COLO668 (cell line): Measurements from ENCODE around the gene RPRML.
"Not testable (repeated sequence)": the region's sequence is repeated elsewhere in the genome, so short reads cannot be mapped to it uniquely, and the experiment has no call there.

Source experiments
- DNase-seq: peaks from one replicate; lab custom pipeline; 2025; ENCODE audit not compliant: unreplicated experiment; lab: John Stamatoyannopoulos, UW

Gene RPRML

GRCh38 chr17:46976626-46977270 is 2.3 kb downstream of the RPRML start:
- peak; percentile 5 for DNase-seq

DNA sequence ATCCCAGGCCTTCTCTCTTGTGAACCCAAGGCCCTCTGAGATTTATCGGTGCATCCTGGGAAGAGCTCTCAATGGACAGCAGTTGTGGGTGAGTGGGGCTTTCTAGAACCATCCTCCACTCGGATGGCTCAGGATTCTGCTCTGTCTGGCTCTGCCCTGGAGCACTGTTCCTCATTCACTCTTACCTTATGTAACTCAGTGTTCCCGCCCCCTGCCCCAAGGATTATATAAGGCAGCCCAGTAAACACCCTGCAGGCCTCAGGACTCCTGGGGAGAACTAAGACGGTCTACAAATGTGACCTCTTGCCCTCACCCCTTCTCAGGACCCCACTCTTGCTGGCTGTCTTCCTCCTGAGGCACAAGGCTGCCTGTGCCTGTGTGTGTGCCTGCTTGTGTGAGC is 3.8 kb downstream of the RPRML start:
- DNase-seq = no peak

DNA sequence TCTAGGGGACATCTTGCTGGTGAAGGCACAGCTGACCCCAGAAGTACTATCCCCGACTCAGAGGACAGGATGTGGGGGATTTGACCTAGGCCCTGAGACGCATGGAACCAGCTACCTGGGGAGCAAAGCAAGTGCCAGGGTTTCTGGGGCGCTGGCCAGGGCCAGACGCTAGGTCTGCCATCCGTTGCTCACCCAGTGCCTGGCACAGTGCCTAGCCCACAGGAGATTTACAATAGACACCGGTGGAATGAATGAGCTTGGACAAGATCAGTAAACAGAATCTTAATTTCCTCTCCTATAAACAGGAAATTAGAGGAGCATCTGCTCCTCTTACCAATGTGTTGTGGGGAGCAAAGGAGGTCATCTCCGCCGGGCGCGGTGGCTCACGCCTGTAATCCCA is 5.0 kb downstream of the RPRML start:
- DNase-seq = no peak

DNA sequence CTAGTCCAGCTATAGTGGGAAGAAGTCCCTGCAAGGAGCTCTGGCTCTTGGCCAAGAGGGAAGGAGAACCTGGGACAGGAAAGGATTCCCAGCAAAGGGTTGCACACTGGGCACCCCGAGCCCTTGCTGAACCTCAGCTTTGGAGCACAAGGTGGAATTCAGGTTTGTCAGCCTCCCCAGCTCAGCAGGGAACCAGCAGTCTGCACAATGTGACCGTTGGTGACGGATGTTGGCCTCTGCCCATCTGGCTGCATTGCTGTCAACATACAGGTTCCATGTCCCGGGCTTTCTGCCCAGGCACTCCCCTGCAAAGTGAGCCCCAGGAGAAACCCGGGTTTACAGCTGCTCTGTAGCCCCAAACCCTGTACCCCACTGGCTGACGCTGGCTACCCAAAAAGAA is 6.7 kb downstream of the RPRML start:
- DNase-seq = no peak

GRCh38 chr17:46971647-46972300 is 7.3 kb downstream of the RPRML start:
- DNase-seq = no peak

DNA sequence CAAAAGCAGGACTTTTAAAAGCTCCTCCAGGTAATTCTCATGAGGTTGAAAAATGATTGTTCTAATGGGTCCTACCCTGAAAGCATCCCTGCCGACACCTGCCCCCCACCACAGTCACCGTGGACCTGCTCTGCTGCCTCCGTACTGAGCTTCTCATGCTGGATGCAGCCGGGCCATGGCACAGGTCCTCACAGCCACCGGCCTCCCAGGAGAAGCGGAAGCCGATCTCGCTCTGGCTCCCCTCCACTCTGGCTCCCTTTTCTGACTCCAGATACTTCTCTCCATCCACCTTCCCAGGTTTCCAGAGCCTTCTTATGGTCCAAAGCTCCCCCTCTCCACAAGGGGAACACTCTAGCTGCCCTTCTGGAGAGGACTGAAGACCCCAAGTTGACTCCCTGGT is 10.2 kb downstream of the RPRML start:
- no peak for DNase-seq

GRCh38 chr17:46968224-46968834 is 10.7 kb downstream of the RPRML start:
- no peak for DNase-seq

- DNase-seq = no peak
Measured at GRCh38 chr17:46964315-46965265, 14.5 kb downstream of the RPRML start.

- no peak for DNase-seq
Measured at GRCh38 chr17:46963571-46963970, 15.5 kb downstream of the RPRML start.

DNA sequence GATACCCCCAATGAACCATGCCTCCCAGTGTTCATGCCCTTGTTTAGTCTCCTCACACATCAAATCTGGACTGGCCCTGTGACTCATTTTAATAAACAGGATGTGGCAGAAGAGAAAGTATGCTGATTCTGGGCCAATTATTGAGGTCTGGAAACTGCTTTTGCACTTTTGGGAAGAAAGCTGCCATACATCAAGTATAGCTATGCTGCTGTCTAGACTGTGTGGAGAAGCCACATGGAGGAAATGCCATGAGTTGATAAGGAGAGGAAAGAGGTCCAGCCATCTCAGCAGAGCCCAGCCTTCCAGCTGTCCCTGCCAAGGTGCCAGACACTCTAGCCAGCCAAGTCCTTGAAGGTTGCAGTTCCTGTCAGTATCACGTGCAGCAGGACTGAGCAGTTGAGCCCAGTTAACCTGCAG is 16.7 kb downstream of the RPRML start:
- no peak for DNase-seq

DNA sequence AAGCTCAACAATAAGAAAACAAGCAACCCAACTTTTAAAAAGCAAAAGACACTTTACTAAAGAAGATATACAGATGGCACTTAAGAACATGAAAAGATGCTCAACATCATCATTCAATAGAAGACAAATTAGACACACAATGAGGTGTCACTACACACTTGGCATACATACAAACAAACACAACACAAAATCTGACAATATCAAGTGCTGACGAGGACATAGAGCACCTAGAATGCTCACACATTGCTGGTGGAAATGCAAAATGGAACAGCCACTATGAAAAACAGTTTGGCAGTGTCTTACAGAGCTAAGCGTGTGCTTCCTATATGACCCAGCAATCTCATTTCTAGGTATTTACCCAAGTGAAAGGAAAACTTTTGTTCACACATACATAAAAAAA is 18.9 kb downstream of the RPRML start:
- DNase-seq = no peak

GRCh38 chr17:46958041-46958591 is 20.9 kb downstream of the RPRML start:
- no peak for DNase-seq

- not testable (repeated sequence) for DNase-seq
Measured at GRCh38 chr17:46953191-46953590, 25.9 kb downstream of the RPRML start.

DNA sequence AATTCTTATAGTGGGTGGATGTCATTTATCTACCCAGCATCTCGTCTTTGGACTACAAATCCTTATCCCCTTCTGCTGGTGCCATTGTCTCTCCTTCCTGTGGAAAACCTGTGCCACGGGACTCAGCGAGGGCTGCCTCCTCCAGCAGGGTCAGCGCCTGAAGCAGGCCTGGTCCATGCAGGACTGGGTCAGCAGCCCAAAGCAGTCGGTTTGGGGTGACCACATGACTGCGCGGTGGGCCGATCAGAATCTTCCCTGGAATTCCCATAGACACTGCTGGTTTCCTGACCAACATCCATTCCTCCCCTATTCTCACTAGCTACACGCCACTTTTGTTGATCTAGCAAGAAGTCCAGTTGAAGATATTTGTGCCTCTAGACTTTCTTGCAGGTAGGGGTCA is 26.9 kb downstream of the RPRML start:
- DNase-seq = no peak

GRCh38 chr17:46951706-46952105 is 27.3 kb downstream of the RPRML start:
- no peak for DNase-seq

- DNase-seq = no peak
Measured at GRCh38 chr17:46950997-46951621, 27.9 kb downstream of the RPRML start.

GRCh38 chr17:46950342-46950996 is 28.6 kb downstream of the RPRML start:
- no peak for DNase-seq

DNA sequence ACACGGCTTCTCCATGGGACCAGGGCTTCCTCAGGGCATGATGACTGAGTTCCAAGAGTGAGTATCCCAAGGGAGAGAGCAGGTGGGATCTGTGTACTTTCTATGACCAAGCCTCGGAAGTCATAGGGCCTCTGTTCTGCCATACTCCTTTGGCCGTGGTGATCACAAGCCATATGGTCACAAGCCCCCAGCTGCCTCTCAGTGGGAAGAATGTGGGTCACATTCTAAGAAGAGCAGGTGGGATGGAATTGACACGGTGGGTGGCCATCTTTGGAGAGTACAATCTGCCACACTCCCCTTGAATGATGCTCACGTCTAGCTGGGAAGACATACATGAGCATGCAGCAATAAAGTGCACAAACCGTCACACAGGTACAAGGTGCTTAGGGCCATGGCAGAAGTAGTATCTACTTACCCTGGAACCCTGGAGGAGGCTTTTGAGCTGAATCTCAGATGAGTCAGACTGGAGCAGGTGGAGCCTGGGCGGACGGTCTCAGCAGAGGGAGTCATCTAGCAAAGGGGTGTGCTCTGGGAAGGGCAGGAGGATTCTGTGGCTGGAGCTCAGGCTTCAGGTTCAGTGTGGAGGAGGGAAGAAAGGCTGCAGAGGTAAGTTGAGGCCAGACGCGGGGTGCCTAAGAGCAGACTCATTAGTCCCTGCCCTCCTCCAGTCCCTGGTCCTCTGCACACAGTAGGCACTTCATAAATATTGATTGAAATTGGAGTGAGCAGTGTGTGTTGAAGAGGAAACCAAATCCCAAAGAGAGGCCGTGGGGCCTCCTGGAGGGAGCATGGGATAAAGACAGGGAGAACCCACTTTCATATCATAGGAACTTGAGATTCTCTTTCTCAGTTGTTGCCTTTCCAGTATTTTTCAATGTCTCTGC is 29.5 kb downstream of the RPRML start:
- no peak for DNase-seq

DNA sequence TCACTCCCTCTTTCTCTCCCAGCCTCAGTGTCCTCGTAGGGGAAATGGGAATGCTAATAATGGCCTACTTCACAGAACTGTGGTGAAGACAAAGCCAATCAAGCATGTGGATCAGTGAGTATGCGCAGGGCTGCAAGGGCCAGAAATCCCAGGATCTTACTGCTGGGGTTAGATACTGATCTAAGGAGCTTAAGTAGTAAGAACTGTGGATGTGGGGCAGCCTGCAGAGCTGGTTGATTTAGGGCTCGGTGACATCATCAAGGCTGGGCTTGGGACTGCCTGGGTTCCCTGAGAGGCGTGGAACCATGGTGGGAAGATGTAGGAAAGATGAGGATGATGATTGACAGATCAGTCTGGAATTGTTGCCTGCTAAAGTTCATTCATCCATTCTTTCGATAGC is 30.5 kb downstream of the RPRML start:
- DNase-seq = no peak
